Right lobe of liver (tissue), 6 donors: ENCODE data around the gene IFT27. TPM values are rescaled to one million over a fixed set of nuclear protein-coding genes. Genes with fewer than 3 reads are reported as not detected.

Experiments
- ATAC-seq, 4 donors: fragments of 200-7000 bp; cut with Tn5 transposase; one replicate each; pipeline ENCODE4 v1.9.1; 2020; ENCODE audit warnings: mild to moderate bottlenecking in 4 of 4, moderate library complexity in 4 of 4
- DNase-seq, 3 donors: peaks; one replicate each; pipeline ENCODE4 v3.0.0-alpha.2; 2020
- H3K27ac ChIP-seq, 3 donors: fragments of 200-600 bp; one replicate each; pipeline ENCODE4 v1.8.0; 2022
- H3K27me3 ChIP-seq, 2 donors: fragments of 200-600 bp; one replicate each; pipeline ENCODE4 v1.8.0; 2022
- H3K36me3 ChIP-seq, 4 donors: fragments of 200-600 bp; sonication (generic) in 1 of 4; one replicate each; pipeline versions ENCODE4 v1.5.1 to v1.8.0; 2017 to 2022; ENCODE audit warnings: control low read depth in 1 of 4
- H3K4me1 ChIP-seq, 4 donors: fragments of 200-600 bp; sonication (generic) in 1 of 4; one replicate each; pipeline versions ENCODE4 v1.5.1 to v1.8.0; 2017 to 2022; ENCODE audit warnings: control low read depth in 1 of 4
- H3K4me3 ChIP-seq, 3 donors: fragments of 200-600 bp; one replicate each; pipeline ENCODE4 v1.8.0; 2022
- H3K9me3 ChIP-seq, 4 donors: fragments of 200-600 bp; sonication (generic) in 1 of 4; one replicate each; pipeline versions ENCODE4 v1.5.1 to v1.8.0; 2017 to 2022; ENCODE audit warnings: control low read depth in 1 of 4
- POLR2A ChIP-seq: fragments of 450-650 bp; IDR thresholded peaks from one replicate; pipeline ENCODE4 v1.6.1; 2017; ENCODE audit warnings: antibody characterized with exemption, mild to moderate bottlenecking
- WGBS: methylation state at CpG from one replicate; pipeline ENCODE4 v1.1.6; 2018; ENCODE audit warnings: low coverage, low lambda C conversion rate; ENCODE audit not compliant: insufficient coverage; ENCODE audit errors: missing lambda C conversion rate; 5-methylcytosine and 5-hydroxymethylcytosine counted together
- intact Hi-C, 2 donors: fragments of 100-400 bp; cut with DNase I; formaldehyde crosslinking; loops; one replicate each; pipeline versions ENCODE4 v1.11.2 to v1.14.1; 2022
- total RNA-seq, 6 experiments: library from RNA; depleted of rRNA in 2 of 6; stranded (reverse); fragments of >200 nt in 2 of 6; fragmentation: NEBNext Ultra II Directional in 3 of 6; extraction: Animal tissue kit (Norgen Biotek cat#: 25700) in 3 of 6; gene quantifications; one replicate each; pipeline versions ENCODE4 v1.1.0 to v1.2.4, GENCODE V29; 2016 to 2023
- TF ChIP-seq, protein P1 (sequence below), 4 donors: fragments of 200-600 bp in 3 of 4; fragments of 450-650 bp in 1 of 4; IDR thresholded peaks; one replicate each; pipeline versions ENCODE4 v1.5.1 to v1.8.0; 2016 to 2022; ENCODE audit warnings: antibody characterized with exemption in 4 of 4, mild to moderate bottlenecking in 2 of 4
- donor health status: DM: no; HTN: yes; CAD: no.
- donor health status: DM: no; HTN: no; CAD: no.
- donor health status: DM: no; HTN: no; CAD: no.
- donor health status: DM: no; HTN: yes; CAD: no.
- donor health status: DM: no; HTN: yes; CAD: no.

Gene IFT27
- total RNA-seq, 6 experiments from 2014 or later: 10.3 to 17.4 (median 14.8) TPM

DNA sequence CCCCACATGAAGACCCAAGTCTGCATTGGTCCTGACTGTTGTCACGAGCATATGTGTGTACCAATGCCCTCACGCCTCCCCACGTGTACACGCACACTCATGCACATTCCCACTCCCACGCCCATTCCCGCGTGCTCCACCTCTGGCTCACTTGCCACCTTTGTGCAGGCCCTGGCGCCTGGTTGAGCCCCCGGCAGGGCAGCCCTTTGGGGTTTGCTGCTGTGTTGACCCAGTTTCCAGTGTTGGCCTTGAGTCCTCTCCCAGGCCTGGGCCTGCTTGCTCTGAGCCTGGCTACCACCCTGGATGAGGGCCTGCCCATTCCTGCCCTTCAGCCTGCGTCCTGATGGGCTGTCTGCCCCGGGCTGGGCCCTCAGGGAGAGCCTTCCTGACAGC is 22.8 kb upstream of the IFT27 start:
- H3K36me3 ChIP-seq: no peaks in the 10 kb centered on the region
- no peak overlapping the region for H3K27ac ChIP-seq
- TF ChIP-seq, protein P1, sequence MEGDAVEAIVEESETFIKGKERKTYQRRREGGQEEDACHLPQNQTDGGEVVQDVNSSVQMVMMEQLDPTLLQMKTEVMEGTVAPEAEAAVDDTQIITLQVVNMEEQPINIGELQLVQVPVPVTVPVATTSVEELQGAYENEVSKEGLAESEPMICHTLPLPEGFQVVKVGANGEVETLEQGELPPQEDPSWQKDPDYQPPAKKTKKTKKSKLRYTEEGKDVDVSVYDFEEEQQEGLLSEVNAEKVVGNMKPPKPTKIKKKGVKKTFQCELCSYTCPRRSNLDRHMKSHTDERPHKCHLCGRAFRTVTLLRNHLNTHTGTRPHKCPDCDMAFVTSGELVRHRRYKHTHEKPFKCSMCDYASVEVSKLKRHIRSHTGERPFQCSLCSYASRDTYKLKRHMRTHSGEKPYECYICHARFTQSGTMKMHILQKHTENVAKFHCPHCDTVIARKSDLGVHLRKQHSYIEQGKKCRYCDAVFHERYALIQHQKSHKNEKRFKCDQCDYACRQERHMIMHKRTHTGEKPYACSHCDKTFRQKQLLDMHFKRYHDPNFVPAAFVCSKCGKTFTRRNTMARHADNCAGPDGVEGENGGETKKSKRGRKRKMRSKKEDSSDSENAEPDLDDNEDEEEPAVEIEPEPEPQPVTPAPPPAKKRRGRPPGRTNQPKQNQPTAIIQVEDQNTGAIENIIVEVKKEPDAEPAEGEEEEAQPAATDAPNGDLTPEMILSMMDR (IDR thresholded peaks at IDR 0.05): no peak
- TF ChIP-seq POLR2A: no peak
- H3K9me3 ChIP-seq: no peaks in the 10 kb centered on the region
- intact Hi-C loops: loop anchor here in 1 of 2 donors (10.0 kb wide), 1 partner anchor 176 kb away; no protein-coding TSS in a partner anchor
- no peak for DNase-seq
- no peaks in the 10 kb centered on the region for H3K27me3 ChIP-seq
- no peak overlapping the region for H3K4me3 ChIP-seq
- ATAC-seq: peak in 1 of 4 donors; percentile 12
- no peaks in the 10 kb centered on the region for H3K4me1 ChIP-seq
- 81% methylated on average over 9 of the region's 11 CpGs for WGBS

DNA sequence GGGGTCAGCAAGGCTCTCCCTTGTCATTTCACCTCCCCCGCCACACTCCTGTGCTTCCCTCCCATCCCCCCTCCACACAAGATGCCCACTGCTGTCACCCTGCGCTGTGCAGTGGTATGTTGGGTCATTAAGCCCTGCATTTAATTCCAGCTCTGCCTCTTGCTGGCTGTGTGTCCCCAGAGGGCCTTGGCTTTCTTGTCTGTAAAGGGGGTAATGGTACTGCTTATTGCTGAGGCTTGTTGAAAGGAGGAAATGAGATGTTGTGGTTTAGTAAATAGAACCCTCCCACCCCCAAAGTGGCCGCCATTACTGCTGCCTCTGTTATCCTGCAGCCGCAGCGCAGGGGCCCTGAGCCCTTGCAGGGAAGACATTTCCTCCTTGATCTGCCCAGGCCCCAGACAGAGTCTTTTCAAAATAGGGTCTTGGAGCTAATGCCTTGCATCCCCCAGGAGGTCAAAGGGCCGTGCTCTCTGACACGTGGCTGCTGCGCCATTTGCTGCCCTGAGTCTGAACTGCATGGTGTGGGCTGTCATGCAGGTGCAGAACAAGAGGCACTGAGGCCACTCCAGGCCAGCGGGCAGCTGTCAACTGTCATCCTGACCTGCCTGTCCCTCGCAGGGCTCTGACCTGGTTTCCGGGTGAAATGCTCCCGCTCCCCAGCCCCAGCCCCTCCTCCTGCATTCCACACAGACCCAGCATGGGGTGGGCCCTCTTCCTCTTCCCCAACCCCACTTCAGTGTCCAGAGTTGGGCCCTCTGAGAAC is 22.2 kb upstream of the IFT27 start:
- ATAC-seq (peak in 1 of 4 donors; percentile 19), DNase-seq (no peak)
- no peaks in the 10 kb centered on the region for H3K4me1 ChIP-seq
- no peak overlapping the region for H3K4me3 ChIP-seq
- H3K36me3 ChIP-seq: no peaks in the 10 kb centered on the region
- H3K9me3 ChIP-seq: no peaks in the 10 kb centered on the region
- no peak overlapping the region for H3K27ac ChIP-seq
- no peaks in the 10 kb centered on the region for H3K27me3 ChIP-seq
- intact Hi-C loops: loop anchor here in 1 of 2 donors (10.0 kb wide), 1 partner anchor 177 kb away; no protein-coding TSS in a partner anchor
- 73% methylated on average over 5 of the region's 12 CpGs for WGBS
- TF ChIP-seq, protein P1 (IDR thresholded peaks at IDR 0.05): no peak
- no peak for TF ChIP-seq POLR2A

DNA sequence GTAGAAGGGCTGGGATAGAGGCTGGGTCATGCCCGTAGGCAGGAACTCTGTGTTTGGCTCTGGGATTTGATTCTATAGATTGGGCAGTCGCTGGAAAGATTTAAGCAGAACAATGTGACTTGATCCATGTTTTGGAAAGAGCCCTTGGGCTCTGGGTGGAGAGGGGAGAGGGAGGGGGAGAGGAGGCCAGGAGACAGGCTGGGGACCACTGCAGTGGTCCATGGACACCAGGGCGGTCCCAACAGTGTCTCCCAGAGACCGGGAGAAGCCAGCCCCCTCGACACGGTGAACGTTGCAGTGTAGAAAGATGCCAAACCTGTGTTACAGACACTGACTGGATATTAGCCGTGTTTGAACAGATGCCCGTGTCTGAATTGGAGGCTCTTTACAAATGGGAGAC is 21.5 kb upstream of the IFT27 start:
- intact Hi-C loops: loop anchor here in 1 of 2 donors (10.0 kb wide), 1 partner anchor 177 kb away; no protein-coding TSS in a partner anchor
- DNase-seq: no peak
- Histone ChIP-seq H3K36me3 (no peaks in the 10 kb centered on the region), H3K4me1 (no peaks in the 10 kb centered on the region), H3K27ac (no peak overlapping the region), H3K9me3 (no peaks in the 10 kb centered on the region), H3K27me3 (no peaks in the 10 kb centered on the region), H3K4me3 (no peak overlapping the region)
- no peak for TF ChIP-seq POLR2A
- TF ChIP-seq, protein P1 (IDR thresholded peaks at IDR 0.05): no peak
- ATAC-seq: no peak
- WGBS: 56% methylated on average over 3 of the region's 9 CpGs

DNA sequence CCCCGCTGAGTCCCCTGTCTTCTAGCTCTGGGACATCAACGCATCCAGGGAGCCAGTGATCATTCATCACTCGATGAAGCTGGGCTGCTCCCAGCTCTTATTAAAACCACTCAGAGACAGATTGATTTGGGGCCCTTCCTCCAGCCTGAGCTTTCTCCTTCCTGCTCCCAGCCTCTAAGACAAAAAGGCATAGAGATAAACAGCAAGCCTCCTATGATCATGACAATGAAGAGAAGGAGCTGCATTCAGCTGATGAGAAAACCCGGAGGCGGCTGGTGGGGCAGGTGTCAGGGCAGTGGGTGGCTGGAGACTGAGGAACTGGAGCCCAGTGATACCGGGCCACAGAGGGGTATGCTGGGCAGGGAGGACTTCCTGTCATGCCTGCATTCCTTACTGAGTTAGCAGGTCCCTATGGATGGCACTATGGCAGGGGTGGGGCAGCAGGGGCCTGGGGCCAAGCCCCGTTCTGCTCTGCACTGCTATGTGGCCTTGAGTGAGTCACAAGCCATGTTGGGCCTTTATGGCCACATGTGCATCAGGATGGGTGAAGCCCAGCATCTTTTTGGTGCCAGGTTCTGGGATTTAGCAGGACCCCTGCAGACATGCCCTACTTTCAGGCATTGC is 20.7 kb upstream of the IFT27 start:
- Histone ChIP-seq H3K36me3 (no peaks in the 10 kb centered on the region), H3K27me3 (no peaks in the 10 kb centered on the region), H3K4me1 (no peaks in the 10 kb centered on the region), H3K9me3 (no peaks in the 10 kb centered on the region), H3K4me3 (no peak overlapping the region), H3K27ac (no peak overlapping the region)
- DNase-seq: no peak
- ATAC-seq: no peak
- TF ChIP-seq, protein P1 (IDR thresholded peaks at IDR 0.05): no peak
- no peak for TF ChIP-seq POLR2A
- WGBS: 44% methylated on average over 7 of the region's 7 CpGs
- intact Hi-C loops: loop anchor here in 1 of 2 donors (10.0 kb wide), 1 partner anchor 178 kb away; no protein-coding TSS in a partner anchor
